Cerebellar nuclear complex (tissue), 1 donor: ENCODE results near the gene TJAP1.
"Not testable (repeated sequence)": the region's sequence is repeated elsewhere in the genome, so short reads cannot be mapped to it uniquely, and the experiment has no call there.

Experiments used
- DNase-seq, 2 experiments: peaks; one replicate each; lab custom pipeline; 2025; lab: John Stamatoyannopoulos, UW

TJAP1 gene

DNA sequence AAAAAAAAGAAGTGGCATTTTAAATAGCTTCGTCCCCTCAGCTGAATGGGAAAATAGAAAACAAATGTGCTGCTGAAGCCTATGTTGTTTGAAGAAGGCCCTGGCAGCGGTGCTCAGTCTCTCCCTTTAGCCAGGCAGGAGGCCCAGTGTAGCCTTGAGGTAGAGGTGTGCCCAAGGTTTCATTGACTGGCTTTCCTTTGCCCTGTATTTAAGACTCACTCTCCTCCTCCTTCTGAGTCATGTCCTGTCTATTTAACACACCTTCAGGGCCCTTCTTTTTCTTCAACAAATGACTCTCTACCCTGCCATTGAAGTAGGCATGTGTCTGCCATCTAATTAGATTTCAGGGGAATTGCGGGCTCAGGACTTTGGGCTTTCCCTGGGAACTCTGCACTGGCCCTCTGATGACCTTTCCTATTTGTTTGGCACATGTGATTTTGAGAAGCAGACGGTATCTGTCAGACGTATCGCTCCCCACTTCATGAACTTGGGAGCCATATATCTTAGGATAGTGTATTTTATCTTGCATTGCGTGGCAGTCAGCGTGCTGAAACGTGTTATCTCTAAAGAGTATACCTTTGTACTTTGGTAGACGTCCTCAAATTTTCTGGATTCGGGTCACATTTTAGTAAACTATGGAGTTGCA, 4.3 kb downstream of the TJAP1 start:
- no peak for DNase-seq

DNA sequence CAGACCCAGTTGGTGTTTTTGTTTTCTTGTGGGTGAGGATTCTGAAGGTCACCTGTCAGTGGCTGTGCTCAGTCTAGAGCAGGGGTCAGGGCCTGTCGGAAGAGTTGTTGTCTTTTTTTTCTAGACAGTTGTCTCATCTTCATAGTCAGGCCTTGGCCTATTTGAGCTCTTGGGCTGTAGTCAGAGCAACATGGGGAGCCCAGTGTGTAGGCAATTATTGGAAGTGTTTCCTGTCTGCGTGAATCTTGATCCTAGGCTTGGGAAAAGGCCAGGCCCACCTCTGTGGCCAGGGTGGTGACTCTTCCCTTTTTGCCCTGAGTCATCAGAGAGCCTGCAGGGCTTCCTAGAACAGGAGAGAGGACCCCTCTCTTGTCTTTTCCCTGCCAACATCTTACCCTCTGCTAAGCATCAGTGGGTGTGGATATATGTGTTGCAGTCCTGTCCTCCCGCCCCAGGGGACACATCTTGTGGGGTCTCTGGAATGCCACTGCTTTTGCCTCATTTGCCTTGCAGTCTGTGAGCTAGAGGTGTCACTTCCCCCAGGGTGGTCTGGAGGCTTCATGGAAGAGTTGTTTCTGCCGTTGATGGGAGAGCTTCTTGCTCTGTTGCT, 11.4 kb downstream of the TJAP1 start:
- DNase-seq = no peak

DNA sequence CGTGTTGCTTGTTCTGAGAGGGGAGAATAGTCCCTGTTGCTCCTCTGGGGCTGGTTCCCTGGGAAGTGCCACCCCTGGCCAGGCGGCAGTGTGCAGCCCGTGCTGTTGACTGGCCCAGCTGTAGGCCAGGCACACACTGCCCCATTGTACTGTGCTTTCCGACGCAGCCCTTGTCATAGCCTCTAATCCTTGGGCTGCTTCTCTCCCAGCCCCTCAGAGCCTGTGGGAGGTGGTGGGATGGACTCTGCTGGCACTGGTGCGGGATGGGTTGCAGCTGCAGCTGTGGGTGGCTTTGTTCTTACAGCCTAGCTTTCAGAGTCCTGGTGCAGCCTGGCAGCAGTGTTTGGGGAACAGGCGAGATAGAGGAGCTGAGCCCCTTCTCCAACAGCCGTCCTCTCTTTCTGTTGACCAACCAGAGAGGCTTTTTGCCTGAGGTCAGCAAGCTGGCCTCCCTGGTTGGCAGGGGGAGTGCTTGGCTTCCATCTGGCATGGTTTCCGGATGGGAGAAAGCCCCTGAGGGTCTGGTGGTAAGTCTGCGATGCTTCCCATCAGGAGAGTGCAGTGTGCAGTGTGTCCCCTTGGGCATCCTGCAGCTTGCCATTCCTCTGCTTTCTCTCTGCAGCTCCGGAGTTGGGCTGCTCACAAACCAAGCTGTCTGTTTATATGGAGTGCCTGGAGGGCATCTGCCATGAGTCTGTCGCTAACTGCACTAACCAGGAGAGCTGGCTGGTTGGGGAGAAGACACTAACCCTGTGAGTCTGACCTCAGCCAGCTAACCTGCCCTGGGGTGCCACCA, 12.1 kb downstream of the TJAP1 start:
- DNase-seq = no peak

DNA sequence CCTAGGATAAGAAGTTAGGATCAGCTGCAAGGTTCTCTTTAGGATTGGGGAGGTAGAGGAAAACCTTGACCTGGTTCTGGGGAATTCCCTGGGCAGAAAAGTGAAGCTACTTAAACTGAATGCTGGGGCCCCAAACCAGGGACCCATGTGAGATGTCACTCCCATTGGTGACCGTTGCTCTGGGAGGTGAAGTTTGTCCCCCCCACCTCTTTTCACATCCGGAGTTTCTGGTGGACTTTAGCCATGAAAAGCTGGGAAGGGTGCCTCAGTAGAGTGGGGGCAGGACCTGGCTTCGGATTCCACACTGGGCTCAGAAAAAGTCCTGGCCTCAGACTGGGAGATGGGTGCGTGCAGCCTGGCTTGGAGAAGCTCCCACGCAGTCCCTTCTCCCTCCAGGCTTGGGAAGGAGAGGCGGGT, 13.2 kb downstream of the TJAP1 start:
- DNase-seq = no peak

DNA sequence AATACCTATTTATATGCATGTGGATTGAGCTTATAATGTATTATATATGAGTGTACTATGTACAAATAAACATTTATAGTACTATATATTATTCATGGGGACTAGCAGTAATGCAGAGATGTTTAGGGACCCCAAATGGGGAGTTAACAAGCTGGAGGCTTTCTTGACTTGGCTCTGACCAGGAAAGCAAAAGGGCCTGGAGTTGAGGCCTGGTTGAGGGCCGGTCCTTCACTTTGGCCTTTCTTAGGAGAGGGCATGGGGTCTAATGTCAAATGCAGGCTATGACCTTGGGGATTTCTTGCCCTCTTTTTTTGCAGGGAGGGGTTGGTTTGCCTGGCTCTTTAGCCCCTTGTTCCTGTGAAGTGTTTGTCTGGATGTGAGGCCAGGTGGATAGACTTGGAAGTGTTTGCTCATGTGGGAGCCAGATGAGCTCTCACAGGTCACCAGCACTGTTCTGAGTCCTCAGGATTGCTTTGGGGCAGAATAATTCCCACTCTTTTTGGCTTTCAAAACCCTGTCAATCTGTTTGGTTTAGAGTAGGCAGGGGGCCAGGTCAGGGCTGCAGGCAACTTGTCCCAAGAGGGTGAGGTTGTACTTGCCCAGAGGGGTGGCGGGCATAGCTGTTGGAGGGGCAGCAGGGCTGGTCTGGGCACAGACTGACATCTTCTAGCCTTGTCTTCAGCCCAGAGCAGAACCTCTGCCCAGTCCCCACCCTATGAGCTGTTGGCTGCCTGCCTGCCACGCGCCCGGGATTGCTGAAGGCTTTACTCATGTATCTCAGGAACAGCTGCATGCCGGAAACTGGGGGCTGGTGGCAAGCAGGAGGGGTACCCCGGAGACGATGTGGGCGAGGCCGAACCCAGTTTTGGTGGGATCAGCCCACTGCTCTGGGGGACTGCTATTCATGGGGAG, 14.6 kb downstream of the TJAP1 start:
- no peak for DNase-seq

DNA sequence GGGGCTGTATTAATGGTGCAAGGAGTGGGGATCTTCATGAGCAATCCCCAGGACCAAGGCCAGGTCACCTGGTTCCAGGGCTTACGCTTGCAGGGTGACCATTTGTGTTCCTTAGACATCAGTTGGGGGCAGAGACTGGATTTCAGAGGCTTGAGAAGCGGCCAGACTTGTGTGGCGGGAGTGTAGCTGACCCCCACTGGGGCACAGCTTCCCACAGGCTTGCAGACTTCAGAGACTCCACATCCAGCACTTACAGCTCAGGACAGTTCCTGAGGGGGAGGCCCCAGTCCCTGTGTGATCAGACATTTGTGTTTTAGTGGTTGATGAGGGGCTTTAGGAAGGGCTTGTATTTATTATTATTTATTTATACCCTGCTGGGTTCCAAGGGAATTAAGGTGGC, 15.3 kb downstream of the TJAP1 start:
- no peak for DNase-seq

DNA sequence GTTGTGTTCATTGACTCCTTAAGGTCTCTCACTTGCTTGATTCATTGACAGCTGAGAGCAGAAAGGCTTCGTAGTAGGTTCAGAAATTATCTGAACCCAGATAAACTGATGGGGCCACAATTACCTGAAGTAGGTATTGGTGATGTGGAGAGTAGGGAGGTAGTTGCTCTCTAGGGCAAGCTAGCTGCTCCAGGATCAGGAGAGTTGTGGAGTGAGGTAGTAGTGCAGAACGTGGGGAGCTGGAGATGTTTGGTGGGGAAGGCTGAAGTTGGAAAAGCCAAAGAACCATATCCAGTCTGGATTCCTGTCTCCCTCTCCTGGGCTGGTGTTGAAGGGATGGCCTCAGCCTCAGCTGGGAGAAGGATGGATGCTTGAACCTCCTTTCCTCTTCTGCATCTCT, 15.9 kb downstream of the TJAP1 start:
- DNase-seq = no peak

DNA sequence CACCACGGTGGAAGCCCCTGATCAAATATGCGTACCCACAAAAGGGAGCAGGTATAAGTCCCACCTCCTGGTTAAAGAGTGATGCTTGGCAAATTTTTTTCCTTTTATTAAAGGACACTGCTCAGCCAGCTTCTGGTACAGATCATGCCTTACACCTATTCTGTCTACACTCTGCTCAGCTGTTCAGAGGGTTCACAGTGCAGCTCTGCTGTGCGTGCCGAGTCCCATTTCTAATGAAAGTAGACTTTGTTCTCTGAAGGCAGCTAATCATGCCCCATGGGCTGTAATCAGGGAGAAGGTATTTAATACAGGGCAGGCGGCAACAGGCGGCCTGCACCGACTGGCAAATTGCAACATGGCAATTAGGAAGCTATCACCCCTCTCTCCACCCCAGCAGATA, 16.5 kb downstream of the TJAP1 start:
- no peak for DNase-seq

DNA sequence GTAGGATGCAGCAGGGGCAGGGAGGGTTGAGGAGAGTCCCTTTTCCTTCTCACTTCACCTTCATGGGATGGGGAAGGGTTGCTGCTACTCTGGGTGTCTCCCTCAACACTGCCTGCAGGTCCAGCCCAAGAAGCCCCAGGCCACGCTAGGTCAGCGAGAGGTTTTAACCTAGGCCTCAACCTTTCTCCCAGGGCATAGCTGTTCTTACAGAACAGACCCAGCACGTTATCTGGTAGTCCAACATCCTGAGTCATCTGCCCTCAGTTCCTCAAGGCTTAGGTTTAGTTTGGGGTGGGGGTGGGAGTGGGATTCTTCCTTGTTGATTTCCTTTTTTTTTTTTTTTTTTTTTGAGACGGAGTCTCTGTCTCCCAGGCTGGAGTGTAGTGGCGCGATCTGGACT, 17.0 kb downstream of the TJAP1 start:
- no peak for DNase-seq

DNA sequence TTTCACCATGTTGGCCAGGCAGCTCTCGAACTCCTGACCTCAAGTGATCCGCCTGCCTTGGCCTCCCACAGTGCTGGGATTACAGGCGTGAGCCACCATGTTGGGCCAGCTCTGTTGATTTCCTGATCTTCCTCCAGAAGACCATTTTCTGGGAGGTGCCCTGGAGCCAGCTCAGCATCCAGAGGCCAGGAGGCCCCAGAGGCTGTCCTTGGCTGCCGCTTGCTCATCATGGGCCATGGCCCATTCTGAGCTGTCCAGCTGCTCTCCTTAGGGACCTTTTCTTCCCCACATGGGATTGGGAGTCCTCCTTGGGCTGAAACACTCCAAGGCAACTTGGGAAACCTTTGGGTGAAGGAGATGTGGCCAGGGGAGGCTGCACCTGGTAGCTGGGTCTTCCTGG, 17.4 kb downstream of the TJAP1 start:
- no peak for DNase-seq

DNA sequence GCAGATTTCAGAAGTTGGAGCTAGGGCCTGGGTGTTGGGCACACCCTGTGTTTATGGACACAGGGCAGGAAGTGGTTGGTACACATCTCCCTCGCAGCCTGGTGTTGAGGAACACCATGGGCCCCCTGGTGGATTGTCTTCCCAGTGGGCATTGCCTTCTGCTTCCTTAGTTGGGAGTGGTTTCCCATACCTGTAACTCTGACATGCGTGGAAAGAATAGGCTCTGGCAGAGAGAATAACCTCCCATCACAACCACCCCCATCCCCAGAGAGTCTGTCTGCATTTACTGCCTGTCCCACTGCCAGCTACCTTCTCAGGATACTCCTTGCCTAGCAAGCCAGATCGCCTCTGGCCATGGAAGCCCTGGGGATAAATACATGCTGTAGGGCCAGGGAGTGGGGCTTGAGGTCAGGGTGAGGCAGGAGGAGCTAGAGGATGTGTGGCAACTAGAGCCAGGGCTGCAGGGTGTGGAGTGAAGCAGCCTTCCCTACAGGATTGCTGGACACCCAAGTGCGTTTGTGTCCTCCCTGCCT, 18.1 kb downstream of the TJAP1 start:
- no peak for DNase-seq

DNA sequence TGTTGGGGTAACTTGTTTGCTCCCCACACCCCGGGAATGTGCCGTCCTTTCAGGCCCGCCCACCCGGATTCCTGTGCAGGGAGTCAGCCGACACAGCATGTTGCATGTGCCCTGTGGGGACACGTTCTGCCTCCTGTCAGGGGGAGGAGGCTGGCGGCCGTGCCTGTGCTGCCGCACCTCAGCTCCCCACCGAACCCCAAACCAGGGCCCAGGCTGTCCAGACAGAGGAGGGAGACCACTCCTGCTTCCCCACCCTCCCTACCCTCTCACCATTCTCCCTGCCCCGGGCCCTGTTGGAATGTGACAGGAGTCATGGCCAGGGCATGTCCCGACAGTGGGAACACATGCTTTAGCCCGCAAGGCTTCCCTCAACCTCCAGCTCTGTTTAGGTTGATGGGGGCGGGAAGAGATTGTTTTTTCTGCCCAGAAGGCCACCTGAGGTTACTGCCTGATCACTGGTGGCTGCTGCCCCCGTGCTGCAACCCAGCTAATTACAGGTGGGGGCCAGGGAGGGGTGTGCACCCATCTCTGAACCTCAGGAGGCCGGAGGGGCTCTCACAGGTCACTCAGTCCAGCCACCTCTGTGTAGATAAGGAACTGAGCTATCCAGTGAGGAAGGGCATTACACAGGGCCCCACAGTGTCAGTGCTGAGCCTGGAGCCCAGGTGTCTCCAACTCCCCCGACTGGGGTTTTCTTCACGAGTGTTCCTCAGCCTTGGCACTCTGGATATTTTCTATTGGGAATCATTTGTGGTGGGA, 19.2 kb downstream of the TJAP1 start:
- DNase-seq = no peak

DNA sequence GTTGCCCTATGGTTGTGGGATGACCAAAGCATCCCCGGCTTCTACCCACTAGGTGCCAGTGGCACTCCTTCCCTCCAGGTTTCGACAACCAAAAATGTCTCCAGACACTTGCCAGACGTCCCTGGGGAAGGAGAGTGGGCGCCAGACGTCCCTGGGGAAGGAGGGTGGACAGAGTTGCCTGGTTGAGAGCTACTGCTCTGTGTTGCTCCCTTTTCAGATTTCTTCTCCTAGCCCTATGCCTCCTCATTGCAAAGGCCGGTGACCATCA, 19.7 kb downstream of the TJAP1 start:
- DNase-seq = no peak

DNA sequence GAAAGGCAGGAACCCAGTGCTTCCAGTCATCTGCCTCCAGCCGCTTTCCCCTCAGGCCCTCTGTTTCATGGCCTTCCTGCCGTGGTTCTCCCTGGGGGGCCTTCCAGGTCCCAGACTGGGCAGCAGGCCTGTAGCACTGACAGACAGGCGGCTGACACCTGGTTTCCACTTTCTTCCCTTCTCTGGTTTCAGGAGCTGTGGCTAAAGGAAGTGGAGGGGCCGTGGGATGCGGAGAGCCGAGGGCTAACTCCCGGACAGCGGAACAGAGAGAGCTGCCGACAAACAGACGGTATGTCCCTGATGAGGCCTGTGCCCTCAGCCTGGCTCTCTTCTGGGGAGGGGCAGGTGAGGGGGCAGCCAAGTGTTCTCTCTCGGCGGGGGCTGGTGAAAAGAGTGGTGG, 20.3 kb downstream of the TJAP1 start:
- DNase-seq = no peak

DNA sequence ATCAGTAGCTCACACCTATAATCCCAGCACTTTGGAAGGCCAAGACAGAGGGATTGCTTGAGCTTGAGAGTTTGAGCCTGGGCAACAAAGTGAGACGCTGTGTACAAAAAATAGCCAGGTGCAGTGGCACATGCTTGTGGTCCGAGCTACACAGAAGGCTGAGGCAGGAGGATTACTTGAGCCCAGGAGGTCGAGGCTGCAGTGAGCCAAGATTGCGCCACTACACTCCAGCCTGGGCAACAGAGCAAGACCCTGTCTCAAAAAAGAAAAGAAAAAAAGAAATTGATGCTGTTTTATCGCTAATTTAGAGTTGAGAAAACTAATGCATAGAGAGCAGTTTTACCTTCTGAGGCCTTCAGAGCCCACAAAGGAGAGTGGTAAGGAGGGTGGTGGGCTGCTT, 20.9 kb downstream of the TJAP1 start:
- DNase-seq = not testable (repeated sequence)

DNA sequence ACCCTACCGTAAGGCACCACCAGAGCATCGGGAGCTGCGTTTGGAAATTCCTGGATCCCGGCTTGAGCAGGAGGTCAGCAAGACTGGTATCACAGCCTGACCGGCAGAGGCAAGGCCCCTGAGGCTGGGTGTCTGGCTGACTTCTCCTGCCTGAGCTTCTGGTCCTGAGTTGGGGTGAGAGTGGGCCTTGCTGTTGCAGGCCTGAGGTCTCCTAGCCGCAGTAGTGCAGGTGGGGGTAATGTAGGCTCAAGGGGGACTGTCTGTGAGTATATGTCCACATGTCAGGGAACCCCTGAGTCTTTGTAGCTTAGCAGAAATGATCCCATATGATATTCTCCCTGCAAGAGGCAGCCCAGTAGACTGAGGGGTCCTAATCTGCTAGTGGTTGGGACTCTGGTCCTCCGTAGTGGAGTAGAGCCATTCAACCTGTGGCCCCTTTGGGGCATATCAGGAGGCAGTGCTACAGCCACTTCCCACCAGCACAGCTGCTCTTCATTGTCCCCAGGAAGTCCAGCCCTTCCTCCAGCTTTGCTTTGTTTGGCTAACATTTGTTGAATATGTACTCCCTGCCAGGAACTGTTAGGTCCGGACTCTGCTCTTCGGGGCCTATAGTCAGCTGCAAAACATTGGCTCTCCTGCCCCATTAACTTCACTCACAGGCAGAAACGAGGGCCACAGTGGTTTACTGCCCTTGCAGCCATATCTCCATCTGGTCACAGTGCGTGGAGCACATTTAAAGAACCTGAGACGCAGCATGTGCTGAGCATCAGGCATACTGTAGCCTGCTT, 21.9 kb downstream of the TJAP1 start:
- no peak for DNase-seq

DNA sequence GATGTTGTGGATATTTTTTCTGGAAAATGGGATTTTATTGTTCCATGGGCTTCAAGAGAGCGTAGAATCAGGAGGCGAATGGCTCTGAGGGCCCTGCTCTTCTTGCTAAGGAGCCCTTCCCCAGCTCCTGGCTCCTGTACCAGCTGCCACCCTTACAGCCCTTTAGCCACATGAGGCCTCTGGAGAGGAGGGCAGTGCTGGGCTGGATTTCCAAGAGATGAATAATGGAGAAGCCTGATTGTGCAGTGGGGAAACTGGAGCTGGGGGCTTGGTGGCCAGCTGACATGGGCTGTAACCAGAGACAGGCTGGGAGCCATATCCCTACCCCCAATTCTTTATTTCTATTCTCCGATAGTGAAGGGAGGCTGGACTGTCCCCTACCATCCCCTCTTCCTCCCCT, 23.6 kb downstream of the TJAP1 start:
- no peak for DNase-seq

DNA sequence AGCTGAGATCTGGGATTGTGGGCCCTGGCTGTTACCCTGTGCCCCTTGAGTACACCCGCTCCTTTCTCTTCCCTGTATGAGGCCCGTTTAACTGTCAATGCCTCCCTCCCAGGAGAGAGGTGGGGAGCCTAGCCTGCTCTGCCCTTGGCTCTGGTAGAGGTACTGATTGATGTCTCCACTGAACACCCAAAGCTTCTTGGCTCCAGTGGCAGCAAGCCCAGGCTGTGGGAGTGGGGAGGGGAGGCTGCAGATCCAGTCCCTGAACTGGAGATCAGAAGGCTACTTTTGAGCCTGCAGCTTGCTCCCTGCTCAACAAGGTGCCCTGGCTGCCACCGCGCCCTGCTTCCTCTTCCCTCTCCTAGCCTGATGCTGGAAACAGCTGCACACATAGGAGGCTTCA, 25.3 kb downstream of the TJAP1 start:
- DNase-seq = no peak

DNA sequence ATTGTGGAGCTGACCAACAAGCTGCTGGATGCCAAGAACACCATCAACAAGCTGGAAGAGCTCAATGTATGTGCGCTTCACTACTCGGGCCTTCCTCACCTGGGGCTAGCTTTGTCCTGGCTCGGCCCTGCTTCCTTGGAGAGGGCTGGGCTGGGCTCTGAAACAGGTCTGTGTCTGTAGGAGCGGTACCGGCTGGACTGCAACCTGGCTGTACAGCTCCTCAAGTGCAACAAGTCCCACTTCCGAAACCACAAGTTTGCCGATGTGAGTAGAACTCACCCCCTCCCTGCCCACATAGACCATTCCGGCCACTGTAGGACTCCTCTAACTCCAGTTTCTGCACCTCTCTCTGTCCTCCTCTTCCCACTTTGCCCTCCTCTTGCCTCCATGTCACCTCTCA, 26.1 kb downstream of the TJAP1 start:
- DNase-seq = no peak

DNA sequence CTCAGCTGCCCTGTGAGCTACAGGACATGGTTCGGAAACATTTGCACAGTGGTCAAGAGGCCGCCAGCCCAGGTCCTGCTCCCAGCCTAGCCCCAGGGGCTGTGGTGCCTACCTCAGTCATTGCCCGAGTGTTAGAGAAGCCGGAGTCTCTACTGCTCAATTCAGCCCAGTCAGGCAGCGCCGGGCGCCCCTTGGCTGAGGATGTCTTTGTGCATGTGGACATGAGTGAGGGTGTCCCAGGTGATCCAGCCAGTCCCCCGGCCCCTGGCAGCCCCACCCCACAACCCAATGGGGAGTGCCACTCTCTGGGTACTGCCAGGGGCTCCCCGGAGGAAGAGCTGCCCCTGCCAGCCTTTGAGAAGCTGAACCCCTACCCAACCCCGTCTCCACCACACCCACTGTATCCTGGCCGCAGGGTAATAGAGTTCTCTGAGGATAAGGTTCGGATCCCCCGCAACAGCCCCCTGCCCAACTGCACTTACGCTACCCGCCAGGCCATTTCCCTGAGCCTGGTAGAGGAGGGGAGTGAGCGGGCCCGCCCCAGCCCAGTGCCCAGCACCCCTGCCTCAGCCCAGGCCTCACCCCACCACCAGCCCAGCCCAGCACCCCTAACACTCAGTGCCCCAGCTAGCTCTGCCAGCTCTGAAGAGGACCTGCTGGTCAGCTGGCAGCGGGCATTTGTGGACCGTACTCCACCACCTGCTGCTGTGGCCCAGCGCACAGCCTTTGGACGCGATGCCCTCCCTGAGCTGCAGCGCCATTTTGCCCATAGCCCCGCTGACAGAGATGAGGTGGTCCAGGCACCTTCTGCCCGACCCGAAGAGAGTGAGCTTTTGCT, 27.6 kb downstream of the TJAP1 start:
- no peak for DNase-seq
